BLaER1 treated with 17β-estradiol and CSF1 and Interleukin-3, amounts not matched to agents 10 nM and 100 nM (cell line): Measurements from ENCODE around the gene SLC25A21.

Experiments
- H3K27ac ChIP-seq, 11 experiments: shearing (Covaris generic); formaldehyde crosslinking; 2 replicates each; pipeline ENCODE4 v1.8.1; 2022
- H3K27me3 ChIP-seq, 11 experiments: shearing (Covaris generic); formaldehyde crosslinking; 2 replicates each; pipeline ENCODE4 v1.8.1; 2022
- H3K36me3 ChIP-seq, 11 experiments: shearing (Covaris generic); formaldehyde crosslinking; 2 replicates each; pipeline ENCODE4 v1.8.1; 2022
- H3K4me1 ChIP-seq, 10 experiments: shearing (Covaris generic); formaldehyde crosslinking; 2 replicates each; pipeline ENCODE4 v1.8.1; 2022
- H3K4me2 ChIP-seq, 11 experiments: shearing (Covaris generic); formaldehyde crosslinking; 2 replicates each; pipeline ENCODE4 v1.8.1; 2022
- H3K4me3 ChIP-seq, 10 experiments: shearing (Covaris generic); formaldehyde crosslinking; 2 replicates each; pipeline ENCODE4 v1.8.1; 2022
- H3K9ac ChIP-seq, 11 experiments: shearing (Covaris generic); formaldehyde crosslinking; 2 replicates each; pipeline ENCODE4 v1.8.1; 2022
- H3K9me3 ChIP-seq, 11 experiments: shearing (Covaris generic); formaldehyde crosslinking; replicated peaks in 1 of 11; 2 replicates each; pipeline ENCODE4 v1.8.1; 2022
- H4K20me1 ChIP-seq, 11 experiments: shearing (Covaris generic); formaldehyde crosslinking; 2 replicates each; pipeline ENCODE4 v1.8.1; 2022
- Cebpa-rat ChIP-seq, 11 experiments: shearing (Covaris generic); IDR thresholded peaks; 2 replicates each; pipeline ENCODE4 v1.8.1; 2022

SLC25A21 gene

DNA sequence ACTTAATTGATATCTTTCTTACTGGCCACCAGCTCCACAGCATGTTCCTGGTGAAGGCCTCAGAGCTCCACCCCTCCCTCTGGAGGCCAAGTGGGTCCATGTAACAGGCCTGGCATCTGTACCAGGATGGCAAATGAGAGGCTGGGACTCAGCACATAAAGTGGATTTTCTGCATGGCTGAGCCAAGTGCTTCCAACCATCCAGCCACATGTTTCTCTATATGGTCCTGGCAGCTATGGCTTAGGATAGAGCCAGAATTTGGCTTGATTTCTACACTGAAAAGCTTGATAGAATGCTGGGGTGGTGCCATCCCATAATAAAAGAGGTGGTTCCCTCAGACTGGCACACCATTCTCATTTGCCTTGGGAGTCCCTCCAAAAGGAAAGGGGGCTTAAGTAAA, 416.6 kb downstream of the SLC25A21 start:
- Histone ChIP-seq H3K36me3 (no peaks in the 10 kb centered on the region), H3K4me2 (no peak overlapping the region), H3K4me3 (no peak overlapping the region), H3K9me3 (peaks cover 15 to 30% (median 24%) of the 10 kb centered on the region in 11 experiments), H3K27me3 (no peaks in the 10 kb centered on the region), H3K27ac (no peak overlapping the region), H3K4me1 (peaks cover 0 to 4% (median 0%) of the 10 kb centered on the region in 10 experiments; a peak in 2 of 20 replicates), H3K9ac (no peak overlapping the region), H4K20me1 (no peaks in the 10 kb centered on the region)
- TF ChIP-seq Cebpa-rat (IDR thresholded peaks at IDR 0.05) = no peak

DNA sequence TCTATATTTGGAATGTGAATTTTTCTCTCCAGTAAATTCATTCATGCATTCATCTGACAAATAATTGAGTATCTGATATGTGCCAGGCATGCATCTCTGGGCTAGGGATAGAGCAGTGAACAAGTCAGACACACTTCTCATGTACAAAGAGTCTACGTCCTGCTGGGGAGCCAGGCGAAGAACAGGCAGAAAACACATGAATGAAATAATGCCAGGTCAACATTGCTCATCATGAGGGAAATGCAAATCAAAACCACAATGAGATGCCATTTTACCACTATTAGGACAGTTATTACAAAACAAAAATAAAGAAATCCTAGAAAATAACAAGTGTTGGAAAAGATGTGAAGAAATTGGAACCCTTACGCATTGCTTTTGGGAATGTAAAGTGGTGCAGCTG, 420.5 kb downstream of the SLC25A21 start:
- H3K36me3 ChIP-seq = no peaks in the 10 kb centered on the region
- H3K4me1 ChIP-seq = no peaks in the 10 kb centered on the region
- no peak for TF ChIP-seq Cebpa-rat (IDR thresholded peaks at IDR 0.05)
- no peak overlapping the region for H3K4me2 ChIP-seq
- H4K20me1 ChIP-seq = no peaks in the 10 kb centered on the region
- no peak overlapping the region for H3K27ac ChIP-seq
- no peak overlapping the region for H3K4me3 ChIP-seq
- H3K9me3 ChIP-seq = peaks cover 15 to 30% (median 24%) of the 10 kb centered on the region in 11 experiments
- H3K27me3 ChIP-seq = no peaks in the 10 kb centered on the region
- no peak overlapping the region for H3K9ac ChIP-seq

DNA sequence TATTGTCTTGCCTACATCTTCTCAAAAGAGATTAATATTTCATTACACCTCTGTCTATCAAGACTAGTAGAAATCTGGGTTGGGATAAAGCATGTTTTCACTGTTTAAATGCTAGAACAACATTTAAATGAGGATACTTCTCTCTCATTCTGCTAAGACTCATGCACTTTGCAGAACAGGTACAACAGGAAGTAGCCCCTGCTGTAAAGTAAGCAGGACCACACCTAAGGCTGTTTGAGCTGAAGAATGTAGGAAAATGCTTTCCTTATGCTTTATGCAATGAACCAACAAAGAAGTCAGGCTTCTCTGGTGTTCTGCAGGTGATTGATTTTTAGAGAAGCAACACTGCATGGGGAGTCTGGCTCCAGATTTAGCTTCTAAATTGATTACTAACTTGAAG, 421.3 kb downstream of the SLC25A21 start:
- no peak overlapping the region for H3K4me3 ChIP-seq
- no peaks in the 10 kb centered on the region for H3K36me3 ChIP-seq
- no peak overlapping the region for H3K27ac ChIP-seq
- no peak overlapping the region for H3K9ac ChIP-seq
- no peaks in the 10 kb centered on the region for H4K20me1 ChIP-seq
- no peaks in the 10 kb centered on the region for H3K4me1 ChIP-seq
- peaks cover 15 to 30% (median 24%) of the 10 kb centered on the region in 11 experiments for H3K9me3 ChIP-seq
- H3K4me2 ChIP-seq = no peak overlapping the region
- H3K27me3 ChIP-seq = no peaks in the 10 kb centered on the region
- TF ChIP-seq Cebpa-rat (IDR thresholded peaks at IDR 0.05) = no peak

DNA sequence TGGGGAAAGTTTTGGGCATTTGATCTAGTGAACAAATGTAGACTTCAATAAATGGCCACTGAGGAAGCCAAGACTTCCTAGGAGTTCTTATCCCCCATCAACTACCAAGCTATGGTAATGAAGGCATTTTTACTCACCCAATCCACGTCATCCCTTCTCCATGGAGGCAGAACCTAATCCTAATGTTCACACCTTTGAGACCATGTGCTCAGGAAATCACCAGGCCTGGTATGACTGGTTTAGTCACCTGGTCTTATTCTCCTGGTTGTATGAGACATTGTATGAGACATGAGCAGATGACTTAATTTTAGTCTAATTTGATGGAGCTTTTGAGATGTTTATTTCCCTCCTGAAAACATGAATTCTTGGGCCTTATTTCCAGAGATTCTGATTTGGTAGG, 422.2 kb downstream of the SLC25A21 start:
- no peak for TF ChIP-seq Cebpa-rat (IDR thresholded peaks at IDR 0.05)
- Histone ChIP-seq H3K9me3 (peaks cover 15 to 30% (median 24%) of the 10 kb centered on the region in 11 experiments), H3K9ac (no peak overlapping the region), H3K27me3 (no peaks in the 10 kb centered on the region), H3K4me3 (no peak overlapping the region), H3K36me3 (no peaks in the 10 kb centered on the region), H3K4me2 (no peak overlapping the region), H3K27ac (no peak overlapping the region), H4K20me1 (no peaks in the 10 kb centered on the region), H3K4me1 (no peaks in the 10 kb centered on the region)

DNA sequence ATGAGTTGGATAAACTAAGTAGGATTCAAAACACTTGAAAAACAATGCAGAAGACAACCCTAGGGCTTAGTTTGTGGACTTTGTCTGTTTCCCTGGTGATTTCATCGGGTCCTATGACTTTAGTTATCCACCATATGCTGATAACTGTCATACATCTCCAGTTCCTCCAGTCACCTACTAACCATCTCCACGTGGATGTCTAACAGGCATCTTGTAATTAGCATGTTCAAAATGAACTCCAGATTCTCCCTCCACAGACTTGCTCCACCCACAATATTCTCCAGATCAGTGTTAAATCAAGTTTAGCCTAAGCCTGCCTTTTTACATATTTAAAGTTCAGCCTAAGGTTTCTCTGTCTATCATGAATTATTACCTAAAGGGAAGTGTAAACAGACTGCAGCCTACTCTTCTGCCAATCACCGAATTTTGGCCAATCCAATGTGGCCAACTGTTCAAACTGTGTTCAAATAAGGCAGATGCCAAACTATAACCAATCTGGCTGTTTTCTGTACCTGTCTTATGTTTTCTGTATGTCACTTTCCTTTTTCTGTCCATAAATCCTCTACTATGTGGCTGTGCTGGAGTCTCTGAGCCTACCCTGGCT, 423.7 kb downstream of the SLC25A21 start:
- Histone ChIP-seq H3K4me1 (no peaks in the 10 kb centered on the region), H4K20me1 (no peaks in the 10 kb centered on the region), H3K9me3 (peaks cover 23 to 36% (median 27%) of the 10 kb centered on the region in 11 experiments), H3K36me3 (no peaks in the 10 kb centered on the region), H3K27me3 (no peaks in the 10 kb centered on the region), H3K4me2 (no peak overlapping the region), H3K9ac (no peak overlapping the region), H3K27ac (no peak overlapping the region), H3K4me3 (no peak overlapping the region)
- no peak for TF ChIP-seq Cebpa-rat (IDR thresholded peaks at IDR 0.05)

DNA sequence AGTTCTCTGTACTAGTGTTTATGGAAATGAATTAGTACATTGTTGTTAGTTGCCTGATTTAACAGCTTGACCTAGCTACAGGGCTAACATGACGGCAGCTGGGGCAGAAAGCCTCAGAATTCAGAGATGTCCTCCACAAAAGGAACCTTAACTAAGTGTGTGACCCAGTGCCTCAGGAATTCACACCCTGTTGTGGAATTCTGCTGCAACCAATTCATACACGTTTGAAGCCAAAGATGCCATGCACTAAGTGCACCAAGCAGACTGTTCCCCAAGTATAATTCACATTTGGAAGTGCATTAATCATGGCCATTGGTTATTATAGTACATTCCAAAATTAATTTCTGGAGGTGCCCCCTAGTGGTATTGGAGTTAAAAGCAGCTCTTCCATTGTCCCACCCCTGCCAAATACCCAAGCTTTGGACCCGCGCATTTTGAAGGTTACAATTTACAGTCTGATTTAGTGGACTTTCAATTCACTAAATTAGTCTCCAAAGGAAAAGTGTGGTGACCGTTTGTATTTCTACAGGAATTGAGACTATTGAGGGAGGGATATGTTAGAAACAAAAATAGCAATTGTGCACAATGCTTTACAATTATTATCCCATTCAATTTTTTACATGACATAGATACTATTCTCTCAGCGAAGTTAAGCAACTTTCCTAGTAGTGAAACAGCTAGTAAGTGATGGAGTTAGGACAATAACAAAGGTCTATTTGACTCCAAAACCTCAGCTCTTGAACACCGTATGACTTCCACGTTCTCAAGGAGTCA, 424.8 kb downstream of the SLC25A21 start:
- H3K4me1 ChIP-seq = no peaks in the 10 kb centered on the region
- no peak overlapping the region for H3K4me3 ChIP-seq
- no peaks in the 10 kb centered on the region for H4K20me1 ChIP-seq
- H3K27ac ChIP-seq = no peak overlapping the region
- H3K27me3 ChIP-seq = no peaks in the 10 kb centered on the region
- H3K4me2 ChIP-seq = no peak overlapping the region
- H3K36me3 ChIP-seq = no peaks in the 10 kb centered on the region
- H3K9me3 ChIP-seq = peaks cover 13 to 26% (median 17%) of the 10 kb centered on the region in 11 experiments
- H3K9ac ChIP-seq = no peak overlapping the region
- no peak for TF ChIP-seq Cebpa-rat (IDR thresholded peaks at IDR 0.05)

DNA sequence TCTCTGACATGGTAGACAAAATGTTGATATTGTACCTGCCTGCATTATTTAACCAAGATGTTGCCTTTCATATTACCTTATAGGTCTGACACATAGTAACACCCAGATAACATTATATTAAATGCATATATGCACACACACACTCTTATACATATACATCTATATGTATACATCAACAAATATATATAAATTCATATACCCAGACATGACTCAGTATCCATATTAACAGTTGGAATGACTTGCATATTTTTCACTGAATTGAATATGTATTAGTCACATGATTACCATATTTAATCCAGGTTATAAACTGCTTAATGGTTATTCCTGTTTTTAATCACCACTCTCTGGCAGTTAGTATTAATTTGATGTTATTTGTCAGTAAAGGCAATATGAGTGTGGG, 425.5 kb downstream of the SLC25A21 start:
- Histone ChIP-seq H3K4me2 (no peak overlapping the region), H3K4me1 (no peaks in the 10 kb centered on the region), H3K4me3 (no peak overlapping the region), H3K27ac (no peak overlapping the region), H3K36me3 (no peaks in the 10 kb centered on the region), H4K20me1 (no peaks in the 10 kb centered on the region), H3K27me3 (no peaks in the 10 kb centered on the region), H3K9ac (no peak overlapping the region), H3K9me3 (peaks cover 6 to 19% (median 10%) of the 10 kb centered on the region in 11 experiments; a peak in 18 of 22 replicates)
- no peak for TF ChIP-seq Cebpa-rat (IDR thresholded peaks at IDR 0.05)

DNA sequence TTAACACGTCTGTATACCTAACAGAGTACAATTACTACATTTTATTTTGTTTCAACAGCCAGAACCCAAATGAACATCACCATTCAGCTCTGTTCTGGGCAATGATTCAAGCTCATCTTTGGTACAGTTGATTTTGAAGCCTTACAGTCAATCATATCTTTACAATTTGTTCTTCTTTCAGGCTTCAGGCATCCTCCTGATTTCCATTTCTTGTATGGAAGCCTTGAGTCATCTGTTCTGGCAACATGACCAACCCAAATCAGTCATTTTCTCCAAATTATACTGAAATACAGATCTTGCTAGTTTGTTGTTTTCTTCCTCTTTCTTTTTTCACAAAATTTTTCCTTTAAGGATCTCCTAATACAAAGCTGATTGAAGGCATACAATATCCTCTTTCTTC, 430.5 kb downstream of the SLC25A21 start:
- Histone ChIP-seq H3K4me3 (no peak overlapping the region), H4K20me1 (no peaks in the 10 kb centered on the region), H3K36me3 (no peaks in the 10 kb centered on the region), H3K27me3 (no peaks in the 10 kb centered on the region), H3K9ac (no peak overlapping the region), H3K9me3 (peaks cover 5 to 17% (median 9%) of the 10 kb centered on the region in 11 experiments; a peak in 18 of 22 replicates), H3K4me2 (no peak overlapping the region), H3K4me1 (no peaks in the 10 kb centered on the region), H3K27ac (no peak overlapping the region)
- TF ChIP-seq Cebpa-rat (IDR thresholded peaks at IDR 0.05) = no peak

DNA sequence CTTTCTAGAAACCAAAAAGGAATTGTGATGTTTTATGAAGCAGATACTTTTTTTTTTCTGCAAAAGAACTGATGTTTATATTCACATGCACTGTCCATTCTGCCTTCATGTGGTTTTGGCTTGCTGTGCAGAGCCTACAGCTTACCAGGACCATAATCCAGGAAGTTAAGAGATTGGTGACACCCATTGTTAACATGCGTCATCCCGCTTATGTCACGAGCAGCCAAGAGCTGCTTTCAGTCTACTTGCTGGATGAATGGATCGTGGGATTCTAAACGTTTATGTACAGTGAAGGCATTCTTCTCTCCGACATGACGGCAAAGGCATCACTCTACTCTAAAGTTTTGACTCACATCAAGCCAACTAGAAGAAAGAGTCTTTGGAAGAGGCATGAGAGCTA, 434.1 kb downstream of the SLC25A21 start:
- H3K9me3 ChIP-seq = no peaks in the 10 kb centered on the region
- H3K9ac ChIP-seq = no peak overlapping the region
- no peak overlapping the region for H3K4me3 ChIP-seq
- no peak overlapping the region for H3K27ac ChIP-seq
- TF ChIP-seq Cebpa-rat (IDR thresholded peaks at IDR 0.05) = no peak
- no peak overlapping the region for H3K4me2 ChIP-seq
- H3K27me3 ChIP-seq = no peaks in the 10 kb centered on the region
- no peaks in the 10 kb centered on the region for H4K20me1 ChIP-seq
- H3K4me1 ChIP-seq = peaks cover 0 to 4% (median 0%) of the 10 kb centered on the region in 10 experiments; a peak in 4 of 20 replicates
- H3K36me3 ChIP-seq = no peaks in the 10 kb centered on the region
